AG09319 (cell line): ENCODE data around the gene RAD51B.

Experiments
- DNase-seq: peaks from one replicate; pipeline ENCODE4 v3.0.0-alpha.2; 2010; ENCODE audit warnings: low read depth; ENCODE audit errors: extremely low read depth
- CTCF ChIP-seq: IDR thresholded peaks from 2 replicates; pipeline ENCODE4 v1.5.1; 2011; ENCODE audit warnings: low read depth, mild to moderate bottlenecking, inconsistent platforms, low read length, moderate library complexity

Gene RAD51B

GRCh38 chr14:68248481-68249255 lies 429.1 kb downstream of the RAD51B start:
- peak; percentile 43 for TF ChIP-seq CTCF
- DNase-seq = peak; percentile 58

GRCh38 chr14:68249661-68250451 lies 430.3 kb downstream of the RAD51B start:
- TF ChIP-seq CTCF = no peak
- no peak for DNase-seq

- no peak for DNase-seq
- TF ChIP-seq CTCF = no peak
Observed at GRCh38 chr14:68250927-68251768, 431.6 kb downstream of the RAD51B start.

- no peak for TF ChIP-seq CTCF
- DNase-seq = no peak
Observed at GRCh38 chr14:68251769-68252100, 432.2 kb downstream of the RAD51B start.

GRCh38 chr14:68253160-68253780 lies 433.7 kb downstream of the RAD51B start:
- DNase-seq = no peak
- no peak for TF ChIP-seq CTCF

GRCh38 chr14:68253878-68254528 lies 434.4 kb downstream of the RAD51B start:
- no peak for TF ChIP-seq CTCF
- DNase-seq = no peak
